IMR-90 (cell line): Measurements from ENCODE around the gene PLD3. TPM values are rescaled to one million over a fixed set of nuclear protein-coding genes. Genes with fewer than 3 reads are reported as not detected.

ENCODE experiments used
- ATAC-seq: fragments of 200-7000 bp; cut with Tn5 transposase; 2 replicates; pipeline ENCODE4 v1.9.1; 2020; ENCODE audit warnings: low read depth, mild to moderate bottlenecking, moderate library complexity
- BruUV-seq: library from RNA; stranded (reverse); fragments of 400-500 nt; replicated peaks from 2 replicates; lab custom pipeline; 2021; lab: Mats Ljungman, UMichigan
- CTCF ChIA-PET: fragments of 300-600 bp; formaldehyde crosslinking; extraction: SDS; loops from one replicate; lab custom pipeline; 2021; ENCODE audit warnings: antibody characterized with exemption; lab: Yijun Ruan, JAX
- POLR2A ChIA-PET: fragments of 300-600 bp; sonication (Branson Sonifier 250); formaldehyde crosslinking; loops from one replicate; lab custom pipeline; 2022; ENCODE audit warnings: antibody characterized with exemption; ENCODE audit not compliant: unreplicated experiment; lab: Charles Lee
- DNase-seq: peaks from one replicate; pipeline ENCODE4 v3.0.0; 2013
- H2AFZ ChIP-seq: replicated peaks from 2 replicates; pipeline ENCODE3; 2013; ENCODE audit warnings: low read length, mild to moderate bottlenecking; ENCODE audit not compliant: poor library complexity
- H2AK5ac ChIP-seq: 2 replicates; pipeline ENCODE4 v1.6.1; 2013; ENCODE audit warnings: low read depth, low read length, inconsistent platforms
- H2AK9ac ChIP-seq: replicated peaks from 2 replicates; pipeline ENCODE3; 2013; ENCODE audit warnings: mild to moderate bottlenecking, low read depth, low read length, moderate library complexity; ENCODE audit not compliant: poor library complexity
- H2BK120ac ChIP-seq: 2 replicates; pipeline ENCODE4 v1.6.1; 2013; ENCODE audit warnings: low read depth, low read length, inconsistent platforms
- H2BK15ac ChIP-seq: 3 replicates; pipeline ENCODE4 v1.6.1; 2013; ENCODE audit warnings: low read depth, low read length, inconsistent platforms
- H2BK20ac ChIP-seq: 2 replicates; pipeline ENCODE4 v1.6.1; 2013; ENCODE audit warnings: low read depth, mild to moderate bottlenecking, inconsistent platforms, low read length, moderate library complexity
- H2BK5ac ChIP-seq: 2 replicates; pipeline ENCODE4 v1.6.1; 2013; ENCODE audit warnings: mild to moderate bottlenecking, low read depth, low read length, inconsistent platforms; ENCODE audit not compliant: poor library complexity, severe bottlenecking
- H3K14ac ChIP-seq: replicated peaks from 2 replicates; pipeline ENCODE4 v1.6.1; 2013; ENCODE audit warnings: low read depth, low read length, inconsistent platforms
- H3K18ac ChIP-seq: 2 replicates; pipeline ENCODE4 v1.6.1; 2013; ENCODE audit warnings: low read depth, low read length, control low read depth
- H3K23ac ChIP-seq: 2 replicates; pipeline ENCODE4 v1.6.1; 2013; ENCODE audit warnings: low read depth, low read length, inconsistent platforms
- H3K27ac ChIP-seq: 2 replicates; pipeline ENCODE4 v1.5.1; 2013; ENCODE audit warnings: mild to moderate bottlenecking, control low read depth, low read length; ENCODE audit not compliant: insufficient read depth
- H3K27me3 ChIP-seq: 2 replicates; pipeline ENCODE4 v1.6.1; 2013; ENCODE audit warnings: low read length; ENCODE audit not compliant: control insufficient read depth, insufficient read depth
- H3K36me3 ChIP-seq: 2 replicates; pipeline ENCODE4 v1.6.1; 2013; ENCODE audit warnings: low read length, mixed read lengths; ENCODE audit not compliant: control insufficient read depth, insufficient read depth
- H3K4ac ChIP-seq: 2 replicates; pipeline ENCODE4 v1.6.1; 2013; ENCODE audit warnings: low read depth, low read length, inconsistent platforms
- H3K4me1 ChIP-seq: 2 replicates; pipeline ENCODE4 v1.6.1; 2013; ENCODE audit warnings: low read length, mixed read lengths; ENCODE audit not compliant: control insufficient read depth, insufficient read depth
- H3K4me2 ChIP-seq: 2 replicates; pipeline ENCODE4 v1.6.1; 2013; ENCODE audit warnings: low read depth, mild to moderate bottlenecking, control low read depth, low read length, moderate library complexity
- H3K4me3 ChIP-seq: 2 replicates; pipeline ENCODE4 v1.5.1; 2013; ENCODE audit warnings: low read depth, mild to moderate bottlenecking, control low read depth, low read length, moderate library complexity; ENCODE audit not compliant: insufficient read depth
- H3K56ac ChIP-seq: 2 replicates; pipeline ENCODE4 v1.6.1; 2013; ENCODE audit warnings: low read length, inconsistent platforms; ENCODE audit not compliant: insufficient read depth; ENCODE audit errors: extremely low read depth
- H3K79me1 ChIP-seq, 2 experiments: 2 replicates each; pipeline ENCODE4 v1.6.1; 2013; ENCODE audit warnings: low read length in 2 of 2, inconsistent platforms in 1 of 2, low read depth in 1 of 2
- H3K9ac ChIP-seq: 2 replicates; pipeline ENCODE4 v1.6.1; 2013; ENCODE audit warnings: low read depth, low read length, control low read depth
- H3K9me1 ChIP-seq: 2 replicates; pipeline ENCODE4 v1.6.1; 2013; ENCODE audit warnings: low read length, inconsistent platforms; ENCODE audit not compliant: insufficient read depth
- H3K9me3 ChIP-seq: 2 replicates; pipeline ENCODE4 v1.6.1; 2013; ENCODE audit warnings: low read length; ENCODE audit not compliant: control insufficient read depth, insufficient read depth
- H4K20me1 ChIP-seq: 2 replicates; pipeline ENCODE4 v1.6.1; 2013; ENCODE audit warnings: low read length, inconsistent platforms; ENCODE audit not compliant: insufficient read depth
- H4K5ac ChIP-seq: 2 replicates; pipeline ENCODE4 v1.6.1; 2013; ENCODE audit warnings: mild to moderate bottlenecking, low read depth, low read length, control low read depth
- H4K8ac ChIP-seq, 2 experiments: 2 replicates each; pipeline ENCODE4 v1.6.1; 2013; ENCODE audit warnings: low read depth in 2 of 2, low read length in 2 of 2, control low read depth in 1 of 2, inconsistent platforms in 1 of 2
- H4K91ac ChIP-seq: 2 replicates; pipeline ENCODE4 v1.6.1; 2013; ENCODE audit warnings: low read depth, low read length, inconsistent platforms; ENCODE audit not compliant: insufficient read depth
- BHLHE40 ChIP-seq: fragments of 150-350 bp; IDR thresholded peaks from 2 replicates; pipeline ENCODE4 v1.6.1; 2016; ENCODE audit warnings: mild to moderate bottlenecking, low read depth, low read length
- CEBPB ChIP-seq: IDR thresholded peaks from 2 replicates; pipeline ENCODE4 v1.6.1; 2012; ENCODE audit warnings: low read depth, low read length, improper control_type of control experiment
- CHD1 ChIP-seq: IDR thresholded peaks from 2 replicates; pipeline ENCODE4 v1.6.1; 2012; ENCODE audit warnings: low read depth, low read length, improper control_type of control experiment
- CTCF ChIP-seq: conservative IDR thresholded peaks from 2 replicates; pipeline ENCODE4 v1.5.1; 2012; ENCODE audit warnings: mild to moderate bottlenecking, low read depth, low read length, improper control_type of control experiment
- ELK1 ChIP-seq: fragments of 150-350 bp; IDR thresholded peaks from 2 replicates; pipeline ENCODE4 v1.6.1; 2016; ENCODE audit warnings: low read depth, mild to moderate bottlenecking, low read length, moderate library complexity, borderline replicate concordance
- FOS ChIP-seq: fragments of 150-350 bp; IDR thresholded peaks from 2 replicates; pipeline ENCODE4 v1.6.1; 2016; ENCODE audit warnings: low read depth, low read length
- MAFK ChIP-seq: IDR thresholded peaks from 2 replicates; pipeline ENCODE4 v1.6.1; 2012; ENCODE audit warnings: low read depth, low read length, improper control_type of control experiment
- MAZ ChIP-seq: IDR thresholded peaks from 2 replicates; pipeline ENCODE4 v1.6.1; 2012; ENCODE audit warnings: low read depth, mild to moderate bottlenecking, low read length, improper control_type of control experiment, moderate library complexity, borderline replicate concordance
- NFE2L2 ChIP-seq: fragments of 150-350 bp; IDR thresholded peaks from 2 replicates; pipeline ENCODE4 v1.6.1; 2016; ENCODE audit warnings: low read depth, mild to moderate bottlenecking, low read length
- POLR2A ChIP-seq: IDR thresholded peaks from 2 replicates; pipeline ENCODE4 v1.6.1; 2012; ENCODE audit warnings: mild to moderate bottlenecking, low read depth, low read length
- RAD21 ChIP-seq: IDR thresholded peaks from 2 replicates; pipeline ENCODE4 v1.6.1; 2012; ENCODE audit warnings: low read length, improper control_type of control experiment
- RCOR1 ChIP-seq: IDR thresholded peaks from 2 replicates; pipeline ENCODE4 v1.6.1; 2012; ENCODE audit warnings: mild to moderate bottlenecking, low read length, improper control_type of control experiment; ENCODE audit not compliant: insufficient replicate concordance
- SMC3 ChIP-seq: fragments of 150-350 bp; IDR thresholded peaks from 2 replicates; pipeline ENCODE4 v1.6.1; 2016; ENCODE audit warnings: low read depth, mild to moderate bottlenecking, antibody characterized with exemption, low read length, moderate library complexity
- WGBS, 2 experiments: methylation state at CpG; one replicate each; pipeline versions ENCODE4 v1.1.5 to v1.1.7; 2013; ENCODE audit warnings: missing lambda C conversion rate in 2 of 2; ENCODE audit not compliant: insufficient read length in 1 of 2; ENCODE audit errors: extremely low coverage in 2 of 2; 5-methylcytosine and 5-hydroxymethylcytosine counted together
- dilution Hi-C: fragments of 300-500 bp; cut with HindIII; formaldehyde crosslinking; loops from one replicate; pipeline ENCODE4 v1.14.3; 2018; ENCODE audit warnings: low sequenced_read_pairs; ENCODE audit not compliant: unreplicated experiment
- in situ Hi-C: fragments of 300-500 bp; cut with MboI; formaldehyde crosslinking; loops from 3 replicates; pipeline ENCODE4 v1.14.3; 2019; ENCODE audit warnings: low sequenced_read_pairs, inconsistent platforms, mixed read lengths
- intact Hi-C: fragments of 100-400 bp; cut with micrococcal nuclease; formaldehyde crosslinking; loops from 2 replicates; pipeline ENCODE4 v1.10.0; 2022
- polyA plus RNA-seq, 3 experiments: library from polyadenylated mRNA; depleted of rRNA; stranded (reverse); fragments of >200 nt; gene quantifications; 2 replicates each; pipeline ENCODE4 v1.2.3, GENCODE V29; 2012; ENCODE audit warnings: low replicate concordance in 1 of 3
- total RNA-seq: library from RNA; depleted of rRNA; stranded (reverse); fragments of >200 nt; gene quantifications from 2 replicates; pipeline ENCODE4 v1.2.3, GENCODE V29; 2012

The PLD3 gene
- total and polyA plus RNA-seq, 2 of the 4 experiments (the other 2 are of a cell fraction) = 117 to 665 TPM

- intact Hi-C loops (no loop called here), in situ Hi-C loops (no loop called here), dilution Hi-C loops (no loop called here)
- no peak overlapping the region for H3K4me3 ChIP-seq
- H3K27ac ChIP-seq = no peak overlapping the region
- H3K27me3 ChIP-seq = no peaks in the 10 kb centered on the region
- H3K36me3 ChIP-seq = peaks cover 5% of the 10 kb centered on the region; the same call in 1 of the 2 replicates
- H3K9me1 ChIP-seq = peaks cover 15% of the 10 kb centered on the region
- no peak overlapping the region for H3K18ac ChIP-seq
- H4K91ac ChIP-seq = no peak overlapping the region; the same call in 1 of the 2 replicates
- no peak overlapping the region for H2AK5ac ChIP-seq
- H2BK20ac ChIP-seq = no peak overlapping the region
- DNase-seq = peak; percentile 54
- peaks cover 14 to 37% of the 10 kb centered on the region in 2 experiments for H3K79me1 ChIP-seq
- H3K9ac ChIP-seq = no peak overlapping the region
- no peak overlapping the region for H2AK9ac ChIP-seq
- no peak overlapping the region for H2AFZ ChIP-seq
- H3K4me1 ChIP-seq = peaks cover 6% of the 10 kb centered on the region
- POLR2A ChIA-PET = no interaction called here
- BruUV-seq = no TSS peak
- H3K9me3 ChIP-seq = no peaks in the 10 kb centered on the region
- 0 out of 2 replicates have a peak, but pooled peaks cover 7% of the 10 kb centered on the region for H4K20me1 ChIP-seq
- no peak overlapping the region for H3K56ac ChIP-seq
- H2BK120ac ChIP-seq = no peak overlapping the region
- ATAC-seq = peak; percentile 73
- H3K4me2 ChIP-seq = peak overlapping the region; percentile 22; the same call in 1 of the 2 replicates
- H2BK5ac ChIP-seq = peak overlapping the region; percentile 5
- no peak overlapping the region for H4K5ac ChIP-seq
- no peak for TF ChIP-seq BHLHE40
- no peak for TF ChIP-seq SMC3
- TF ChIP-seq CEBPB = no peak
- no peak for TF ChIP-seq RCOR1
- no peak for TF ChIP-seq CHD1
- no peak for TF ChIP-seq NFE2L2
- no peak for TF ChIP-seq POLR2A
- no peak for TF ChIP-seq FOS
- TF ChIP-seq RAD21 = no peak
- no peak for TF ChIP-seq MAZ
- TF ChIP-seq ELK1 = no peak
- TF ChIP-seq CTCF = no peak
- no peak for TF ChIP-seq MAFK
- CTCF ChIA-PET = no interaction called here
- H3K4ac ChIP-seq = no peak overlapping the region
- no peak overlapping the region for H2BK15ac ChIP-seq
- no CpG with 5 or more reads among the region's 3 CpGs for WGBS, 2 experiments
- no peak overlapping the region for H3K14ac ChIP-seq
- no peak overlapping the region; a peak in 1 of 4 replicates for H4K8ac ChIP-seq
- H3K23ac ChIP-seq = no peak overlapping the region
These were observed 9.1 kb downstream of the PLD3 start for GRCh38 chr19:40357640-40358039.
